Measurements from ENCODE around the gene NDUFA7.
A peak's percentile ranks its signal among the peaks of the same experiment; 100 is the strongest.
"Not testable (repeated sequence)": the region's sequence is repeated elsewhere in the genome, so short reads cannot be mapped to it uniquely, and the experiment has no call there.

Gene NDUFA7

GRCh38 chr19:8318835-8319234, 2.3 kb downstream of the NDUFA7 start:
- not testable (repeated sequence) for DNase-seq

GRCh38 chr19:8316351-8317125, 4.6 kb downstream of the NDUFA7 start:
- DNase-seq, result no peak

- not testable (repeated sequence) for DNase-seq
Measured at GRCh38 chr19:8314981-8315640, 6.1 kb downstream of the NDUFA7 start.

GRCh38 chr19:8311461-8312260, 9.5 kb downstream of the NDUFA7 start:
- DNase-seq, result peak; percentile 3

GRCh38 chr19:8310342-8311055, 10.7 kb downstream of the NDUFA7 start:
- DNase-seq, result peak; percentile 2

GRCh38 chr19:8308891-8309291, 12.3 kb downstream of the NDUFA7 start:
- peak; percentile 2 for DNase-seq

GRCh38 chr19:8307965-8308866, 13.0 kb downstream of the NDUFA7 start, which contains the start of gene CD320:
CD320 (minus strand) TSS chr19:8308358; CDS start chr19:8308290, 68 bp downstream.
- DNase-seq, result peak; percentile 88

GRCh38 chr19:8307400-8307964, 13.7 kb downstream of the NDUFA7 start:
- DNase-seq, result peak; percentile 11

GRCh38 chr19:8306235-8307054, 14.7 kb downstream of the NDUFA7 start:
- DNase-seq, result peak; percentile 3

GRCh38 chr19:8305798-8306197, 15.4 kb downstream of the NDUFA7 start:
- DNase-seq, result peak; percentile 2

GRCh38 chr19:8304841-8305621, 16.1 kb downstream of the NDUFA7 start:
- DNase-seq, result peak; percentile 36

- DNase-seq, result peak; percentile 2
Measured at GRCh38 chr19:8302734-8303133, 18.4 kb downstream of the NDUFA7 start.

GRCh38 chr19:8302357-8302691, 18.9 kb downstream of the NDUFA7 start:
- peak; percentile 1 for DNase-seq

GRCh38 chr19:8291337-8291736, 29.8 kb downstream of the NDUFA7 start:
- not testable (repeated sequence) for DNase-seq

GRCh38 chr19:8276508-8276907, 44.7 kb downstream of the NDUFA7 start:
- not testable (repeated sequence) for DNase-seq

GRCh38 chr19:8269724-8270123, 51.5 kb downstream of the NDUFA7 start:
- no peak for DNase-seq

GRCh38 chr19:8265872-8266271, 55.3 kb downstream of the NDUFA7 start:
- no peak for DNase-seq

GRCh38 chr19:8264248-8264647, 56.9 kb downstream of the NDUFA7 start:
- not testable (repeated sequence) for DNase-seq

GRCh38 chr19:8262431-8262830, 58.7 kb downstream of the NDUFA7 start:
- no peak for DNase-seq

- no peak for DNase-seq
Measured at GRCh38 chr19:8261881-8262280, 59.3 kb downstream of the NDUFA7 start.
